Mucosa of rectum (tissue), 2 donors: Measurements from ENCODE around the gene MVB12B.
"Not testable (repeated sequence)": the region's sequence is repeated elsewhere in the genome, so short reads cannot be mapped to it uniquely, and the experiment has no call there.

Experiments used
- H3K27ac ChIP-seq, 2 donors: one replicate each; pipeline ENCODE4 v1.7.0; 2013; ENCODE audit warnings: inconsistent platforms in 2 of 2, low read depth in 2 of 2, low read length in 2 of 2
- H3K27me3 ChIP-seq, 2 donors: one replicate each; pipeline ENCODE4 v1.7.0; 2013; ENCODE audit warnings: low read length in 2 of 2; ENCODE audit not compliant: control insufficient read depth in 2 of 2, insufficient read depth in 2 of 2
- H3K36me3 ChIP-seq, 2 donors: one replicate each; pipeline ENCODE4 v1.7.0; 2013; ENCODE audit warnings: low read length in 2 of 2; ENCODE audit not compliant: control insufficient read depth in 2 of 2, insufficient read depth in 2 of 2
- H3K4me1 ChIP-seq, 2 donors: one replicate each; pipeline ENCODE4 v1.7.0; 2013; ENCODE audit warnings: low read length in 2 of 2, mild to moderate bottlenecking in 1 of 2; ENCODE audit not compliant: control insufficient read depth in 2 of 2, insufficient read depth in 2 of 2
- H3K4me3 ChIP-seq, 2 donors: one replicate each; pipeline ENCODE4 v1.7.0; 2013; ENCODE audit warnings: low read length in 2 of 2
- H3K9ac ChIP-seq, 2 donors: one replicate each; pipeline ENCODE4 v1.7.0; 2013; ENCODE audit warnings: low read length in 2 of 2, low read depth in 1 of 2, mild to moderate bottlenecking in 1 of 2
- H3K9me3 ChIP-seq, 2 donors: one replicate each; pipeline ENCODE4 v1.7.0; 2013; ENCODE audit warnings: low read length in 2 of 2; ENCODE audit not compliant: control insufficient read depth in 2 of 2
- donor health status: healthy.
- donor health status: Normal muscosa, but diverticular disease.

MVB12B gene

DNA sequence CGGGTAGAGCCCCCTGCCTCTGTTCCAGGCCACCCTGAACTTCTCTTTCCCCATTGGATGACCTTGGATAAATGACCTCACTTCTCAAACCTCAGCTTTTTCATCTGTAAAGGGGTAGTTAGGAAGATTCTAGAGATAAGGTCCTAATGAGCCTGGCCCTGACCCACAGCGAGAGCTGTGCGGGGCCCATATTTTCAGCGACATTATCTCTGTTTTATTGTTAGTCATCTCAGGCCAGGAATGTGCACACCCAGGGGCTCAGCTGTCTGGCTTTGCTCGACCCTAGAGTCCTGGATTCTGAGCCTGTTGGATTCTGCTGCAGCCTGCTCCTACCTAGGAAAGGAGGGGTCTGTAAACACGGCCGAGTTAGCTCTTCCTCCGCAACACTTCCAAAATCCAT, 205.9 kb downstream of the MVB12B start:
- H3K36me3 ChIP-seq, result no peaks in the 10 kb centered on the region
- H3K27me3 ChIP-seq, result peaks cover 12 to 18% of the 10 kb centered on the region in 2 donors
- peak overlapping the region in 1 of 2 donors; percentile 38 for H3K27ac ChIP-seq
- H3K4me1 ChIP-seq, result peaks cover 0 to 5% of the 10 kb centered on the region in 2 donors
- no peak overlapping the region for H3K9ac ChIP-seq
- no peak overlapping the region for H3K4me3 ChIP-seq
- no peaks in the 10 kb centered on the region for H3K9me3 ChIP-seq

DNA sequence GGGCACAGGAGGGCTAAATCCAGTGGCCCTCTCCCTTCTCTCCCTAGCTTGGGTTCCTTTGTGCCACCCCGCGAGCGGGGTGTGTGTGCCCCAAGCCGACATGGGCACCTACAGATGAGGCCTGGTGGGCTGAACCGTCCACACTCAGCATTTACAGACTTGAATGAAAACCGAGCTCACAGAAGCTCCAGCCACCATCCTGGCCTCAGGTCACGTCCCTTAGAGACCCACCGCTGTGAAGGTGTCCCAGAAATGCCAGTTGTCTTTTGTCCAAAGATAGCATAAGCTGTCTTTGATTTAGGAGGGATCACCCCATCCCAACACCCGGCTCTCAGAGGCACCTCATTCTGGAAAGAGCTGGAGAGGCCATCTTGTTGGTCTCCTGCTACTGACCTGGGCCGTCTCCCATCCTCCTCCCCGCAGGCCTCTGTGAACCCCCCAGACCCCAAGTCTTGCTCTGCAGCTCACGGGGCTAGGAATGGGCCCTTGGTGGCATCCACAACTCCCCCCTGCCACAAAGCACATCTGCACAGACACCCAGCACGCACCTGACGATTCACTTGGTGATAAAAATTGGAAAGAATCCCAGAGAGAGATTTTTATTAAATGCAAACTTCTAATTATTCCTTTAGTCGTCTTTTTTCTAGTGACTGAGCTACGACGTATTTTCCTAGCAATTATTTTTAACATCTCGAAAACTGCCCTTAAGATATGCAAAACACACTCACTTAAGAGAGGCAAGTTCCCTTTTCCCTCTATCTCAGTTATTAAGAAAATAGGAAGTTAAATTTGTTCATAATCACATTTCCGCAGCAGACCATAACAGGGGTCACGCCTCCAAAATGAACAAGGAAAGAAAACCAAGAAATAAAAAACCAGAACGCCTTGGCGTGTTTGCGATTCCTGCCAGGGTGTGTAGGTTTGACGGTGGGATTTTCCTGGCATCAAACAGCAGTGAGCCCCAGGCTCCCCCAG, 206.6 kb downstream of the MVB12B start:
- H3K27me3 ChIP-seq, result peaks cover 18% of the 10 kb centered on the region in 2 donors
- H3K4me1 ChIP-seq, result peaks cover 0 to 5% of the 10 kb centered on the region in 2 donors
- H3K4me3 ChIP-seq, result no peak overlapping the region
- H3K9ac ChIP-seq, result no peak overlapping the region
- H3K27ac ChIP-seq, result peak overlapping the region; percentile 25 to 43
- no peaks in the 10 kb centered on the region for H3K9me3 ChIP-seq
- H3K36me3 ChIP-seq, result no peaks in the 10 kb centered on the region

GRCh38 chr9:126533926-126534310, 207.3 kb downstream of the MVB12B start:
- Histone ChIP-seq H3K9me3 (no peaks in the 10 kb centered on the region), H3K4me3 (no peak overlapping the region), H3K27ac (peak overlapping the region; percentile 25 to 43), H3K27me3 (peaks cover 18% of the 10 kb centered on the region in 2 donors), H3K9ac (no peak overlapping the region), H3K36me3 (no peaks in the 10 kb centered on the region), H3K4me1 (peaks cover 0 to 5% of the 10 kb centered on the region in 2 donors)

DNA sequence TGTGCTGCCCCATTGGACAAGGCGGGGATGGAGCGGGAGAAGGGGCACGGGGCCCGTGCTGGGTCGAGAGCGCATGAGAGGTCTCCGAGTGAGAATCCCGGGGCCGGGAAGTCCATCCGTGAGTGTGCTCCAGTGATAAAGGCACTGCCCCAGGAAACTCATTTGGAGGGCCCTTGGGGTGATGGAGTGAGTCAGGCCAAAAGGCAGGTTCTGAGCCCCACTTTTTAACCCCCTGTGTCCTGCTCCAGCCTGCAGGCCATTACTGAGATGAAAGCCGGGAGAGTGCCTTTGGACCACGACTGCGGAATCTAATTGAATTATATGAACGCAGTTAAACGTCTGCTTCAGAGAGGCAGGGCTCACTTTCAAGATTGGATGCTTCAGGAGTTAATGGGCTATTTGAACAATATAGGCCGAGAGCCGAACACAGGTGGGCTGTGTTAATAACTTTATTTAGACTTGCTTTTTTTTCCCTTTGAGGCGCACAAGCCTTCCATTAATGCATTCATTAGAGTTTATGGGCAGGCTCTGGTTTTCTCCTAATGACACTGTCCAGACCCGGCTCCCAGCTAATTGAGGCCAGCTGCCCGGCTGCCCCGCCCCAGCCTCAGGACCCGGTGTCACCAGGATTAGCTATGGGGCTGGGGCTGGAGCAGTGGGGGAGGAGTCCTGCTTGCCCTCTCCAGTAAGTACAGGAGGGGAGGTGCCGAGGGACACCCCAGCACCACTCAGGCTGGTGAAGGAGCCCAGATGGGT, 208.0 kb downstream of the MVB12B start:
- Histone ChIP-seq H3K9ac (no peak overlapping the region), H3K4me1 (peaks cover 0 to 5% of the 10 kb centered on the region in 2 donors), H3K9me3 (no peaks in the 10 kb centered on the region), H3K4me3 (no peak overlapping the region), H3K27ac (no peak overlapping the region), H3K36me3 (no peaks in the 10 kb centered on the region), H3K27me3 (peaks cover 18% of the 10 kb centered on the region in 2 donors)

- H3K4me3 ChIP-seq, result no peak overlapping the region
- H3K9me3 ChIP-seq, result no peaks in the 10 kb centered on the region
- no peak overlapping the region for H3K27ac ChIP-seq
- no peaks in the 10 kb centered on the region for H3K36me3 ChIP-seq
- H3K4me1 ChIP-seq, result peaks cover 0 to 5% of the 10 kb centered on the region in 2 donors
- peaks cover 15 to 18% of the 10 kb centered on the region in 2 donors for H3K27me3 ChIP-seq
- H3K9ac ChIP-seq, result no peak overlapping the region
Observed at GRCh38 chr9:126536131-126536530, 209.5 kb downstream of the MVB12B start.

DNA sequence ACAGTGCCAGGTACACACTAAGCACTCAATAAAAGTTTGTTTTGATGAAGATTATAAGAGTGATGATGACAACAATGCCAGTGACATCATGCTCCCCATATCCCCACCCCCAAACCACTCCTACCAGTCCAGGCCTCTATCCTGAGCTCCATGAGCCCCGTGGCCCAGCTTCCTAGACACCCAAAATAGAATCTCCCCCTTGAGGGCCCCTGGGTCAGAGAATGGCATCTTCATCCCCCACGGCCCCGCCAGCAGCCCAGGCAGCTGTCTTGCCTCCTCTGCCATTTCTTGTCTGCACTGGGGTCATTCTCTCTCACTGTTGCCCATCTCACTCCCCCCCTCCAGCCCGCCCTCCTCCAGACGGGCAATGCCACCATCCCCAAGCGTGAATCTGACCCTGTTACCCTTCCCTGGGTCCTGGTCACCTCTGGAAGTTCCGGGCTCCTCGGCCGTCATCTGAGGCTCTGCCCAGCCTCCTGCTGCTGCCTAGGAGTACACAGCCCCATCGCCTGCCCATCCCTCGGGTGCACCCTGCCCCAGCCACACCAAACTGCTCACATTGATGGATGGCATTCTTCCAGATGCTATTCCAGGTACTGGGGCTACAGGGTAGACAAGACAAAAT, 210.3 kb downstream of the MVB12B start:
- Histone ChIP-seq H3K27ac (no peak overlapping the region), H3K4me1 (peaks cover 0 to 2% of the 10 kb centered on the region in 2 donors), H3K36me3 (no peaks in the 10 kb centered on the region), H3K4me3 (no peak overlapping the region), H3K27me3 (peaks cover 14% of the 10 kb centered on the region in 2 donors), H3K9me3 (no peaks in the 10 kb centered on the region), H3K9ac (no peak overlapping the region)

GRCh38 chr9:126538550-126538949, 211.9 kb downstream of the MVB12B start:
- Histone ChIP-seq H3K4me3 (no peak overlapping the region), H3K9me3 (no peaks in the 10 kb centered on the region), H3K9ac (no peak overlapping the region), H3K36me3 (no peaks in the 10 kb centered on the region), H3K27me3 (peaks cover 14% of the 10 kb centered on the region in 2 donors), H3K4me1 (no peaks in the 10 kb centered on the region), H3K27ac (no peak overlapping the region)

GRCh38 chr9:126540398-126540797, 213.8 kb downstream of the MVB12B start:
- H3K4me1 ChIP-seq, H3K27me3 ChIP-seq, H3K4me3 ChIP-seq, H3K9ac ChIP-seq, H3K9me3 ChIP-seq, H3K36me3 ChIP-seq, H3K27ac ChIP-seq: not testable (repeated sequence)

DNA sequence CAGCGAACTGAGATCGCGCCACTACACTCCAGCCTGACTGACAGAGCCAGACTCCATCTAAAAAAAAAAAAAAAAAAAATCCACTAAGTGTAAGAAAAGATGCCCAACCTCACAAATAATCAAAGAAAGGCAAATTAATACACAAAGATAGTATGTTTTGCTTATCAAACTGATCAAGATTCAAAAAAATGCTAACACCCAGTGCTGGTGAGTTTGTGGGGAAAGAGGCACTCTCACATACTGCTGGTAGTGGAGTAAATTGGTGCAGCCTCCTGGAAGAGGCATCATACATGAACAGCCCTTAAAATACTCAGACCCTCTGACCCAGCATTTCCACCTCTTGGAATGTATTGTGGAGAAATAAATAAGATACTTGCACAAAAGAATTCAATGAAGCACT, 216.9 kb downstream of the MVB12B start:
- H3K4me1 ChIP-seq, result no peaks in the 10 kb centered on the region
- no peaks in the 10 kb centered on the region for H3K27me3 ChIP-seq
- no peaks in the 10 kb centered on the region for H3K36me3 ChIP-seq
- no peak overlapping the region for H3K27ac ChIP-seq
- no peak overlapping the region for H3K4me3 ChIP-seq
- no peaks in the 10 kb centered on the region for H3K9me3 ChIP-seq
- H3K9ac ChIP-seq, result no peak overlapping the region

- Histone ChIP-seq H3K27ac (no peak overlapping the region), H3K27me3 (no peaks in the 10 kb centered on the region), H3K9ac (no peak overlapping the region), H3K4me3 (no peak overlapping the region), H3K4me1 (no peaks in the 10 kb centered on the region), H3K9me3 (no peaks in the 10 kb centered on the region), H3K36me3 (no peaks in the 10 kb centered on the region)
Observed at GRCh38 chr9:126545106-126545505, 218.5 kb downstream of the MVB12B start.
